Breast epithelium (tissue), 3 donors: ENCODE results near the gene ZBTB39.

ENCODE experiments used
- POLR2A ChIP-seq: fragments of 450-650 bp; IDR thresholded peaks from one replicate; pipeline ENCODE4 v1.6.1; 2016; ENCODE audit warnings: antibody characterized with exemption, mild to moderate bottlenecking, moderate library complexity
- POLR2AphosphoS5 ChIP-seq, 3 donors: sonication (generic); formaldehyde crosslinking; IDR thresholded peaks; one replicate each; pipeline ENCODE4 v1.6.1; 2017; ENCODE audit warnings: antibody characterized with exemption in 3 of 3
- TF ChIP-seq, protein P1 (sequence below), 3 donors: fragments of 450-650 bp; IDR thresholded peaks; one replicate each; pipeline ENCODE4 v1.5.1; 2016 to 2017; ENCODE audit warnings: antibody characterized with exemption in 3 of 3, mild to moderate bottlenecking in 3 of 3, moderate library complexity in 3 of 3

GRCh38 chr12:56955631-56956256, 50.6 kb downstream of the ZBTB39 start:
- TF ChIP-seq, protein P1, sequence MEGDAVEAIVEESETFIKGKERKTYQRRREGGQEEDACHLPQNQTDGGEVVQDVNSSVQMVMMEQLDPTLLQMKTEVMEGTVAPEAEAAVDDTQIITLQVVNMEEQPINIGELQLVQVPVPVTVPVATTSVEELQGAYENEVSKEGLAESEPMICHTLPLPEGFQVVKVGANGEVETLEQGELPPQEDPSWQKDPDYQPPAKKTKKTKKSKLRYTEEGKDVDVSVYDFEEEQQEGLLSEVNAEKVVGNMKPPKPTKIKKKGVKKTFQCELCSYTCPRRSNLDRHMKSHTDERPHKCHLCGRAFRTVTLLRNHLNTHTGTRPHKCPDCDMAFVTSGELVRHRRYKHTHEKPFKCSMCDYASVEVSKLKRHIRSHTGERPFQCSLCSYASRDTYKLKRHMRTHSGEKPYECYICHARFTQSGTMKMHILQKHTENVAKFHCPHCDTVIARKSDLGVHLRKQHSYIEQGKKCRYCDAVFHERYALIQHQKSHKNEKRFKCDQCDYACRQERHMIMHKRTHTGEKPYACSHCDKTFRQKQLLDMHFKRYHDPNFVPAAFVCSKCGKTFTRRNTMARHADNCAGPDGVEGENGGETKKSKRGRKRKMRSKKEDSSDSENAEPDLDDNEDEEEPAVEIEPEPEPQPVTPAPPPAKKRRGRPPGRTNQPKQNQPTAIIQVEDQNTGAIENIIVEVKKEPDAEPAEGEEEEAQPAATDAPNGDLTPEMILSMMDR (IDR thresholded peaks at IDR 0.05): no peak
- TF ChIP-seq POLR2AphosphoS5 (IDR thresholded peaks at IDR 0.05) (no peak), POLR2A (no peak)
